ENCODE results near the gene ZNF639. TPM values are rescaled to one million over a fixed set of nuclear protein-coding genes. Genes with fewer than 3 reads are reported as not detected.

ZNF639 gene
- total RNA-seq, 4 donors from 2014 or later: 28.7 to 43.7 (median 39.7) TPM

- Histone ChIP-seq H3K27me3 (no peaks in the 10 kb centered on the region), H3K4me1 (peaks cover 23 to 28% of the 10 kb centered on the region in 2 donors), H3K27ac (peak overlapping the region; percentile 89 to 96 (median 92)), H3K36me3 (peaks cover 0 to 5% of the 10 kb centered on the region in 2 donors), H3K9me3 (no peaks in the 10 kb centered on the region), H3K4me3 (peak overlapping the region; percentile 85 to 94 (median 92))
- in situ Hi-C loops (cut with MboI; ENCODE audit: low sequenced_read_pairs in 4 of 4): loop anchor here in 3 of 4 donors (5.0 to 10.0 kb wide), 3 partner anchors 179 to 311 kb away; partner anchors contain the start of genes ACTL6A (in 1 of the 3) and PIK3CA (in 1 of the 3)
- TF ChIP-seq CTCF (IDR thresholded peaks at IDR 0.05 in 4 of 5, conservative IDR thresholded peaks at IDR 0.05 in 1 of 5): no peak
- TF ChIP-seq POLR2A (IDR thresholded peaks at IDR 0.05): peak in 1 of 2 donors; percentile 8
- ATAC-seq: peak; percentile 76 to 77
- intact Hi-C loops (cut with DNase I; ENCODE audit: low total_unique reads): loop anchor here (1.0 to 5.0 kb wide), 4 partner anchors 61 to 239 kb away; partner anchors contain the start of genes ACTL6A, GNB4 and PIK3CA
- peak; percentile 50 to 62 for DNase-seq
Measured at GRCh38 chr3:179323197-179324110, 623 bp downstream of the ZNF639 start.

DNA sequence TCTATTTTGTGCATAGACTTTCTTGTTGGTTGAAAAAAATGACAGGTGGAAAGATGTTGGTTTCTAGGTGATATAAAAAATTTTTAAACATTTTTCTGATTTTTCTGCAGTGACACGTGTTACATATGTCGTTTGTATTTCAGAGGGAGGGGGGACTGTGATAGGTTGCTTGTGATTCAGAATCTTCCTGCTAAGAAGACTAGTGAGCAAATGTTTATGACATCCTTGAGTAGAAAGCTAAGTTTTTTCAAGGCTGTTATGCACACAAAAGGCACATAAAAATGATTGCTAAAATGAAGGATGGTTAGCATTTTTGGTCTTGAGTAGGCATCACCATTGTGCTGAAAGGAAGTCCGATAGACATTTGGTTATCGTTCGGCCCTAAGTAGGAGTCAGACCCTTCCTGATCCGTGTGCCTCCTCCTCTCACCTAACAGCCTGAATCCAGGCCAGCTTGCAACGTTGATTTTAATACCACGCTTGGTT is 1.5 kb downstream of the ZNF639 start:
- in situ Hi-C loops (cut with MboI; ENCODE audit: low sequenced_read_pairs in 4 of 4): loop anchor here in 3 of 4 donors (5.0 to 10.0 kb wide), 3 partner anchors 180 to 312 kb away; partner anchors contain the start of genes ACTL6A (in 1 of the 3) and PIK3CA (in 1 of the 3)
- TF ChIP-seq CTCF (IDR thresholded peaks at IDR 0.05 in 4 of 5, conservative IDR thresholded peaks at IDR 0.05 in 1 of 5): no peak
- no peak for TF ChIP-seq POLR2A (IDR thresholded peaks at IDR 0.05)
- peaks cover 23 to 28% of the 10 kb centered on the region in 2 donors for H3K4me1 ChIP-seq

GRCh38 chr3:179330438-179330837 is 7.6 kb downstream of the ZNF639 start:
- in situ Hi-C loops (cut with MboI; ENCODE audit: low sequenced_read_pairs in 4 of 4) (loop anchor here in 1 of 4 donors (25.0 kb wide), 1 partner anchor 232 kb away; the partner anchor contains the start of gene ACTL6A), intact Hi-C loops (cut with DNase I; ENCODE audit: low total_unique reads) (no loop called here)
- DNase-seq: no peak

More for the DNA sequence above, 1.5 kb downstream of the ZNF639 start:
- no peak for ATAC-seq
- H3K27me3 ChIP-seq: no peaks in the 10 kb centered on the region
- intact Hi-C loops (cut with DNase I; ENCODE audit: low total_unique reads): loop anchor here (5.0 kb wide), 1 partner anchor 62 kb away; no protein-coding TSS in a partner anchor
- H3K4me3 ChIP-seq: peak overlapping the region; percentile 85 to 94 (median 92)
- no peak for DNase-seq
- H3K36me3 ChIP-seq: peaks cover 0 to 14% of the 10 kb centered on the region in 2 donors
- H3K27ac ChIP-seq: peak overlapping the region; percentile 89 to 96 (median 92)
- H3K9me3 ChIP-seq: no peaks in the 10 kb centered on the region

GRCh38 chr3:179332240-179332639 is 9.4 kb downstream of the ZNF639 start:
- in situ Hi-C loops (cut with MboI; ENCODE audit: low sequenced_read_pairs in 4 of 4) (loop anchor here in 1 of 4 donors (25.0 kb wide), 1 partner anchor 230 kb away; the partner anchor contains the start of gene ACTL6A), intact Hi-C loops (cut with DNase I; ENCODE audit: low total_unique reads) (no loop called here)
- no peaks in the 10 kb centered on the region for H3K27me3 ChIP-seq
- H3K27ac ChIP-seq: no peak overlapping the region
- H3K9me3 ChIP-seq: no peaks in the 10 kb centered on the region
- DNase-seq (no peak), ATAC-seq (no peak)
- no peaks in the 10 kb centered on the region for H3K4me1 ChIP-seq
- no peak overlapping the region for H3K4me3 ChIP-seq
- TF ChIP-seq CTCF (IDR thresholded peaks at IDR 0.05 in 4 of 5, conservative IDR thresholded peaks at IDR 0.05 in 1 of 5) (no peak), POLR2A (IDR thresholded peaks at IDR 0.05) (no peak)
- peaks cover 0 to 72% of the 10 kb centered on the region in 2 donors for H3K36me3 ChIP-seq

More at GRCh38 chr3:179330438-179330837, 7.6 kb downstream of the ZNF639 start:
- Histone ChIP-seq H3K9me3 (no peaks in the 10 kb centered on the region), H3K27ac (no peak overlapping the region), H3K36me3 (peaks cover 0 to 69% of the 10 kb centered on the region in 2 donors), H3K4me1 (no peaks in the 10 kb centered on the region), H3K27me3 (no peaks in the 10 kb centered on the region), H3K4me3 (no peak overlapping the region)
- no peak for ATAC-seq
- TF ChIP-seq POLR2A (IDR thresholded peaks at IDR 0.05) (no peak), CTCF (IDR thresholded peaks at IDR 0.05 in 4 of 5, conservative IDR thresholded peaks at IDR 0.05 in 1 of 5) (no peak)

Data from gastrocnemius medialis (tissue), 4 donors.